Smooth muscle cell (in vitro differentiated cells): ENCODE data around the gene PGPEP1. TPM values are rescaled to one million over a fixed set of nuclear protein-coding genes. Genes with fewer than 3 reads are reported as not detected.
A peak's percentile ranks its signal among the peaks of the same experiment; 100 is the strongest.

Source experiments
- DNase-seq: peaks from one replicate; lab custom pipeline; 2025; ENCODE audit not compliant: unreplicated experiment; lab: John Stamatoyannopoulos, UW
- H2AFZ ChIP-seq: fragments of 200-600 bp; sonication (generic); 2 replicates; pipeline ENCODE4 v1.6.0; 2016; ENCODE audit warnings: antibody characterized with exemption, low read depth, mild to moderate bottlenecking
- H3F3A ChIP-seq: fragments of 200-600 bp; sonication (generic); 2 replicates; pipeline ENCODE4 v1.6.0; 2017; ENCODE audit warnings: antibody characterized with exemption, low read depth
- H3K27ac ChIP-seq: fragments of 200-600 bp; sonication (generic); 2 replicates; pipeline ENCODE4 v1.5.1; 2016; ENCODE audit warnings: low read depth, mild to moderate bottlenecking
- H3K27me3 ChIP-seq: fragments of 200-600 bp; sonication (generic); 2 replicates; pipeline ENCODE4 v1.6.1; 2016; ENCODE audit warnings: low read depth, mild to moderate bottlenecking
- H3K36me3 ChIP-seq: fragments of 200-600 bp; sonication (generic); 2 replicates; pipeline ENCODE4 v1.5.1; 2016; ENCODE audit warnings: low read depth
- H3K4me1 ChIP-seq: fragments of 200-600 bp; sonication (generic); 2 replicates; pipeline ENCODE4 v1.5.1; 2016; ENCODE audit warnings: low read depth
- H3K4me2 ChIP-seq: fragments of 200-600 bp; sonication (generic); 2 replicates; pipeline ENCODE4 v1.6.0; 2016; ENCODE audit warnings: mild to moderate bottlenecking
- H3K4me3 ChIP-seq: fragments of 200-600 bp; sonication (generic); 2 replicates; pipeline ENCODE4 v1.5.1; 2016; ENCODE audit warnings: mild to moderate bottlenecking
- H3K79me2 ChIP-seq: fragments of 200-600 bp; sonication (generic); 2 replicates; pipeline ENCODE4 v1.6.0; 2016; ENCODE audit warnings: low read depth, mild to moderate bottlenecking
- H3K9ac ChIP-seq: fragments of 200-600 bp; sonication (generic); 2 replicates; pipeline ENCODE4 v1.6.0; 2016; ENCODE audit warnings: low read depth
- H3K9me3 ChIP-seq: fragments of 200-600 bp; sonication (generic); replicated peaks from 2 replicates; pipeline ENCODE4 v1.5.1; 2016; ENCODE audit warnings: low read depth
- H4K20me1 ChIP-seq: fragments of 200-600 bp; sonication (generic); 2 replicates; pipeline ENCODE4 v1.6.0; 2016; ENCODE audit warnings: low read depth
- CTCF ChIP-seq: fragments of 200-600 bp; sonication (generic); IDR thresholded peaks from 2 replicates; pipeline ENCODE4 v1.5.1; 2017; ENCODE audit warnings: borderline replicate concordance, mild to moderate bottlenecking, antibody characterized with exemption; ENCODE audit not compliant: insufficient read depth, poor library complexity, severe bottlenecking
- WGBS: methylation state at CpG from one replicate; pipeline ENCODE4 v1.1.7; 2016; ENCODE audit warnings: low lambda C conversion rate; 5-methylcytosine and 5-hydroxymethylcytosine counted together
- polyA plus RNA-seq: library from polyadenylated mRNA; unstranded; fragments of >200 nt; fragmentation: Nextera tagmentation; extraction: Ambion mirVana; gene quantifications from 2 replicates; pipeline ENCODE4 v1.2.1, GENCODE V29; 2016
- total RNA-seq: library from RNA; depleted of rRNA; stranded (reverse); fragments of >200 nt; gene quantifications from 2 replicates; pipeline ENCODE4 v1.2.3, GENCODE V29; 2014

The PGPEP1 gene
- total RNA-seq (11.1 and 11.7 TPM in 2 replicates), polyA plus RNA-seq (4.5 and 8.7 TPM in 2 replicates)

GRCh38 chr19:18340190-18340989 is at the start of gene PGPEP1:
Gene PGPEP1, plus strand, starts transcription at chr19:18340598. Its CDS starts 84 bp downstream, at chr19:18340682.
- Histone ChIP-seq H3K9me3 (no peaks in the 10 kb centered on the region), H3K36me3 (no peaks in the 10 kb centered on the region), H2AFZ (peak within 1 kb of the TSS; percentile 79), H3K9ac (peak within 1 kb of the TSS; percentile 58), H3K4me3 (peak within 1 kb of the TSS; percentile 83), H3K79me2 (no peaks in the 10 kb centered on the region), H4K20me1 (no peaks in the 10 kb centered on the region), H3K27ac (no peak within 1 kb of the TSS), H3K4me1 (peaks cover 9% of the 10 kb centered on the region), H3K4me2 (peak within 1 kb of the TSS; percentile 96), H3F3A (no peaks in the 10 kb centered on the region), H3K27me3 (no peaks in the 10 kb centered on the region)
- no peak for TF ChIP-seq CTCF
- DNase-seq: peak; percentile 5
- WGBS: 13% methylated on average over 39 of the region's 69 CpGs

GRCh38 chr19:18291019-18291524 is 49.3 kb upstream of the PGPEP1 start:
- H3F3A ChIP-seq: peaks cover 24% of the 10 kb centered on the region
- no peaks in the 10 kb centered on the region for H3K9me3 ChIP-seq
- H3K79me2 ChIP-seq: no peaks in the 10 kb centered on the region
- 49% methylated on average over 21 of the region's 21 CpGs for WGBS
- H4K20me1 ChIP-seq: no peaks in the 10 kb centered on the region
- H3K27ac ChIP-seq: peak overlapping the region; percentile 98
- peak overlapping the region; percentile 87 for H3K4me2 ChIP-seq
- no peak overlapping the region for H2AFZ ChIP-seq
- no peaks in the 10 kb centered on the region for H3K36me3 ChIP-seq
- peaks cover 22% of the 10 kb centered on the region for H3K4me1 ChIP-seq
- no peak for TF ChIP-seq CTCF
- H3K27me3 ChIP-seq: no peaks in the 10 kb centered on the region
- peak overlapping the region; percentile 97 for H3K9ac ChIP-seq
- no peak for DNase-seq
- peak overlapping the region; percentile 61 for H3K4me3 ChIP-seq

- Histone ChIP-seq H3K79me2 (no peaks in the 10 kb centered on the region), H3K27ac (peak overlapping the region; percentile 98), H3K4me2 (peak overlapping the region; percentile 87), H4K20me1 (no peaks in the 10 kb centered on the region), H3K4me1 (peaks cover 17% of the 10 kb centered on the region), H3K36me3 (no peaks in the 10 kb centered on the region), H3K4me3 (peak overlapping the region; percentile 61), H3K9ac (peak overlapping the region; percentile 97), H2AFZ (peak overlapping the region; percentile 61), H3K27me3 (no peaks in the 10 kb centered on the region), H3K9me3 (no peaks in the 10 kb centered on the region), H3F3A (peaks cover 20% of the 10 kb centered on the region)
- peak; percentile 89 for DNase-seq
- 2% methylated on average over 28 of the region's 75 CpGs for WGBS
- TF ChIP-seq CTCF: no peak
Observed at GRCh38 chr19:18291590-18292461, 48.6 kb upstream of the PGPEP1 start.
